Measurements from ENCODE around the gene PKNOX2.

Gene PKNOX2

GRCh38 chr11:125267548-125267947 is 103.0 kb downstream of the PKNOX2 start:
- no peak for DNase-seq

GRCh38 chr11:125268611-125269010 is 104.1 kb downstream of the PKNOX2 start:
- DNase-seq: no peak

GRCh38 chr11:125270106-125270505 is 105.6 kb downstream of the PKNOX2 start:
- no peak for DNase-seq

GRCh38 chr11:125270711-125271110 is 106.2 kb downstream of the PKNOX2 start:
- no peak for DNase-seq

- no peak for DNase-seq
These were observed 107.0 kb downstream of the PKNOX2 start for GRCh38 chr11:125271483-125272091.

GRCh38 chr11:125272092-125272491 is 107.5 kb downstream of the PKNOX2 start:
- DNase-seq: no peak

GRCh38 chr11:125272821-125273220 is 108.3 kb downstream of the PKNOX2 start:
- no peak for DNase-seq

GRCh38 chr11:125273519-125274000 is 109.0 kb downstream of the PKNOX2 start:
- no peak for DNase-seq

GRCh38 chr11:125274309-125274708 is 109.8 kb downstream of the PKNOX2 start:
- DNase-seq: no peak

- no peak for DNase-seq
These were observed 110.2 kb downstream of the PKNOX2 start for GRCh38 chr11:125274774-125275173.

- no peak for DNase-seq
These were observed 111.5 kb downstream of the PKNOX2 start for GRCh38 chr11:125275905-125276618.

- DNase-seq: no peak
These were observed 112.0 kb downstream of the PKNOX2 start for GRCh38 chr11:125276619-125276976.

GRCh38 chr11:125279676-125280418 is 115.3 kb downstream of the PKNOX2 start:
- no peak for DNase-seq

- DNase-seq: no peak
These were observed 116.1 kb downstream of the PKNOX2 start for GRCh38 chr11:125280646-125281045.

- DNase-seq: no peak
These were observed 117.5 kb downstream of the PKNOX2 start for GRCh38 chr11:125281831-125282595.

GRCh38 chr11:125282596-125282914 is 118.0 kb downstream of the PKNOX2 start:
- no peak for DNase-seq

- DNase-seq: no peak
These were observed 119.8 kb downstream of the PKNOX2 start for GRCh38 chr11:125284245-125284850.

GRCh38 chr11:125285844-125286243 is 121.3 kb downstream of the PKNOX2 start:
- no peak for DNase-seq

- DNase-seq: no peak
These were observed 121.9 kb downstream of the PKNOX2 start for GRCh38 chr11:125286486-125286885.

- DNase-seq: no peak
These were observed 123.1 kb downstream of the PKNOX2 start for GRCh38 chr11:125287491-125288210.

- DNase-seq: no peak
These were observed 125.0 kb downstream of the PKNOX2 start for GRCh38 chr11:125289419-125290098.

- DNase-seq: no peak
These were observed 125.7 kb downstream of the PKNOX2 start for GRCh38 chr11:125290263-125290662.
